Measurements from ENCODE around the gene ZNF80.

GRCh38 chr3:114274929-114275328, 37.6 kb upstream of the ZNF80 start:
- TF ChIP-seq GATA3 (IDR thresholded peaks at IDR 0.05; ENCODE audit: low read depth, low read length) (no peak), GATA2 (IDR thresholded peaks at IDR 0.05; ENCODE audit: low read depth, low read length) (no peak)
